H9 (cell line): ENCODE measurements around the gene OR10G2. TPM values are rescaled to one million over a fixed set of nuclear protein-coding genes. Genes with fewer than 3 reads are reported as not detected.

Experiments used
- DNase-seq: peaks from one replicate; pipeline ENCODE4 v3.0.0-alpha.2; 2017
- H2AFZ ChIP-seq: one replicate; pipeline ENCODE4 v1.6.1; 2013; ENCODE audit warnings: mild to moderate bottlenecking, low read length, control low read depth, moderate library complexity
- H2AK5ac ChIP-seq: 2 replicates; pipeline ENCODE4 v1.6.1; 2013; ENCODE audit warnings: low read length, control low read depth, mixed read lengths; ENCODE audit not compliant: insufficient read length
- H2BK120ac ChIP-seq: one replicate; pipeline ENCODE4 v1.6.1; 2013; ENCODE audit warnings: low read depth, mild to moderate bottlenecking, low read length, control low read depth, inconsistent platforms; ENCODE audit not compliant: poor library complexity, severe bottlenecking
- H2BK12ac ChIP-seq: 2 replicates; pipeline ENCODE4 v1.6.1; 2013; ENCODE audit warnings: low read length, control low read depth, mixed read lengths, low read depth; ENCODE audit not compliant: insufficient read length
- H2BK15ac ChIP-seq: 2 replicates; pipeline ENCODE4 v1.6.1; 2013; ENCODE audit warnings: low read depth, low read length, control low read depth
- H2BK20ac ChIP-seq: one replicate; pipeline ENCODE4 v1.6.1; 2013; ENCODE audit warnings: low read depth, mild to moderate bottlenecking, low read length, control low read depth, inconsistent platforms; ENCODE audit not compliant: poor library complexity, severe bottlenecking
- H2BK5ac ChIP-seq: 2 replicates; pipeline ENCODE4 v1.6.1; 2013; ENCODE audit warnings: low read length, control low read depth, mixed read lengths; ENCODE audit not compliant: insufficient read length
- H3K14ac ChIP-seq: 2 replicates; pipeline ENCODE4 v1.6.1; 2013; ENCODE audit warnings: low read length, control low read depth; ENCODE audit not compliant: insufficient read depth
- H3K18ac ChIP-seq: 2 replicates; pipeline ENCODE4 v1.6.1; 2013; ENCODE audit warnings: low read depth, mild to moderate bottlenecking, mixed read lengths, low read length, control low read depth; ENCODE audit not compliant: insufficient read length
- H3K23ac ChIP-seq: 2 replicates; pipeline ENCODE4 v1.6.1; 2013; ENCODE audit warnings: low read length, control low read depth, mixed read lengths, low read depth; ENCODE audit not compliant: insufficient read length
- H3K23me2 ChIP-seq: 2 replicates; pipeline ENCODE4 v1.6.1; 2013; ENCODE audit warnings: low read depth, mild to moderate bottlenecking, mixed read lengths, low read length, control low read depth; ENCODE audit not compliant: insufficient read length, poor library complexity, severe bottlenecking
- H3K27ac ChIP-seq: 2 replicates; pipeline ENCODE4 v1.5.1; 2013; ENCODE audit warnings: low read length, control low read depth, mixed read lengths, low read depth; ENCODE audit not compliant: insufficient read length
- H3K27me3 ChIP-seq: 2 replicates; pipeline ENCODE4 v1.6.1; 2013; ENCODE audit warnings: low read length, control low read depth, inconsistent platforms; ENCODE audit not compliant: insufficient read depth
- H3K4ac ChIP-seq: 2 replicates; pipeline ENCODE4 v1.6.1; 2013; ENCODE audit warnings: low read depth, mild to moderate bottlenecking, control low read depth, inconsistent platforms, low read length, moderate library complexity
- H3K4me1 ChIP-seq: 2 replicates; pipeline ENCODE4 v1.6.1; 2013; ENCODE audit warnings: low read length, control low read depth, inconsistent platforms; ENCODE audit not compliant: insufficient read depth
- H3K4me2 ChIP-seq: 2 replicates; pipeline ENCODE4 v1.6.1; 2013; ENCODE audit warnings: low read length, control low read depth, mixed read lengths; ENCODE audit not compliant: insufficient read length, insufficient read depth
- H3K56ac ChIP-seq: 2 replicates; pipeline ENCODE4 v1.6.1; 2013; ENCODE audit warnings: low read depth, mild to moderate bottlenecking, mixed read lengths, low read length, control low read depth; ENCODE audit not compliant: insufficient read length
- H3K79me1 ChIP-seq: 2 replicates; pipeline ENCODE4 v1.6.1; 2013; ENCODE audit warnings: low read depth, mild to moderate bottlenecking, moderate library complexity, low read length, control low read depth, inconsistent platforms; ENCODE audit not compliant: insufficient read depth, poor library complexity, severe bottlenecking
- H3K79me2 ChIP-seq: 2 replicates; pipeline ENCODE4 v1.6.1; 2013; ENCODE audit warnings: low read length, control low read depth, inconsistent platforms; ENCODE audit not compliant: insufficient read depth
- H3K9ac ChIP-seq: 2 replicates; pipeline ENCODE4 v1.6.1; 2013; ENCODE audit warnings: low read length, control low read depth, mixed read lengths; ENCODE audit not compliant: insufficient read length; ENCODE audit errors: extremely low read depth
- H3K9me3 ChIP-seq: one replicate; pipeline ENCODE4 v1.6.1; 2013; ENCODE audit warnings: low read depth, low read length, inconsistent platforms; ENCODE audit not compliant: control insufficient read depth
- H3T11ph ChIP-seq: one replicate; pipeline ENCODE4 v1.6.1; 2013; ENCODE audit warnings: mild to moderate bottlenecking, low read length, control low read depth, inconsistent platforms
- H4K20me1 ChIP-seq: one replicate; pipeline ENCODE4 v1.6.1; 2013; ENCODE audit not compliant: control insufficient read depth, insufficient read length, insufficient read depth
- H4K5ac ChIP-seq: 2 replicates; pipeline ENCODE4 v1.6.1; 2013; ENCODE audit warnings: low read depth, mild to moderate bottlenecking, mixed read lengths, low read length, control low read depth; ENCODE audit not compliant: insufficient read length
- H4K8ac ChIP-seq: replicated peaks from 2 replicates; pipeline ENCODE4 v1.6.1; 2013; ENCODE audit warnings: low read length, control low read depth, mixed read lengths, low read depth; ENCODE audit not compliant: insufficient read length
- H4K91ac ChIP-seq: 2 replicates; pipeline ENCODE4 v1.6.1; 2013; ENCODE audit warnings: low read depth, mild to moderate bottlenecking, moderate library complexity, mixed read lengths, low read length, control low read depth; ENCODE audit not compliant: insufficient read length
- H3K27ac Mint-ChIP-seq, 3 experiments: 2 replicates in 2 of 3; 3 replicates in 1 of 3; pipeline ENCODE4 v1.8.0; 2020 to 2021; ENCODE audit warnings: mixed read lengths in 3 of 3, mild to moderate bottlenecking in 1 of 3, moderate library complexity in 1 of 3
- H3K27me3 Mint-ChIP-seq: 2 replicates; pipeline ENCODE4 v1.8.0; 2021; ENCODE audit warnings: low read depth, mild to moderate bottlenecking, moderate library complexity, mixed read lengths
- H3K36me3 Mint-ChIP-seq, 3 experiments: 2 replicates in 2 of 3; 3 replicates in 1 of 3; pipeline ENCODE4 v1.8.0; 2020 to 2021; ENCODE audit warnings: low read depth in 3 of 3, mixed read lengths in 3 of 3; ENCODE audit not compliant: insufficient read depth in 1 of 3
- H3K4me1 Mint-ChIP-seq, 2 experiments: 2 replicates each; pipeline ENCODE4 v1.8.0; 2020; ENCODE audit warnings: mixed read lengths in 2 of 2
- H3K4me3 Mint-ChIP-seq, 2 experiments: 2 replicates in 1 of 2; 3 replicates in 1 of 2; pipeline ENCODE4 v1.8.0; 2020 to 2021; ENCODE audit warnings: mild to moderate bottlenecking in 2 of 2, mixed read lengths in 2 of 2, moderate library complexity in 1 of 2
- H3K9me3 Mint-ChIP-seq, 2 experiments: 2 replicates in 1 of 2; 3 replicates in 1 of 2; pipeline ENCODE4 v1.8.0; 2020; ENCODE audit warnings: mild to moderate bottlenecking in 2 of 2, mixed read lengths in 2 of 2, moderate library complexity in 1 of 2
- CTCF ChIP-seq: fragments of 200-600 bp; sonication (generic); conservative IDR thresholded peaks from 3 replicates; pipeline ENCODE4 v1.8.0; 2021; ENCODE audit warnings: antibody characterized with exemption, mild to moderate bottlenecking
- WGBS: extraction: QIAGEN DNeasy Blood & Tissue Kit; methylation state at CpG from one replicate; pipeline ENCODE4 v1.1.7; 2013; ENCODE audit warnings: missing lambda C conversion rate, low lambda C conversion rate, mixed read lengths; ENCODE audit not compliant: insufficient read length; ENCODE audit errors: extremely low coverage; 5-methylcytosine and 5-hydroxymethylcytosine counted together
- total RNA-seq: library from RNA; stranded (reverse); gene quantifications from 2 replicates; pipeline ENCODE4 v1.2.1, GENCODE V29; 2021

OR10G2 gene
- total RNA-seq, 1 experiment from 2014 or later: not detected

GRCh38 chr14:21654215-21654614, 19.5 kb upstream of the OR10G2 start:
- Histone ChIP-seq H3K23me2 (no peaks in the 10 kb centered on the region), H2AK5ac (no peak overlapping the region), H3K27ac (no peak overlapping the region), H2AFZ (no peak overlapping the region), H3K18ac (no peak overlapping the region), H3K79me1 (no peaks in the 10 kb centered on the region), H2BK12ac (no peak overlapping the region), H3K4me2 (no peak overlapping the region), H2BK20ac (no peak overlapping the region), H4K20me1 (no peaks in the 10 kb centered on the region), H3K4me1 (peaks cover 4% of the 10 kb centered on the region; the same call in 1 of the 2 replicates), H3K9ac (no peak overlapping the region), H3K56ac (no peak overlapping the region), H4K91ac (no peak overlapping the region), H2BK5ac (no peak overlapping the region), H3K4ac (no peak overlapping the region), H3K14ac (no peak overlapping the region), H2BK120ac (no peak overlapping the region), H3T11ph (no peak overlapping the region), H3K23ac (no peak overlapping the region), H3K79me2 (no peaks in the 10 kb centered on the region), H4K8ac (no peak overlapping the region), H4K5ac (no peak overlapping the region), H3K27me3 (no peaks in the 10 kb centered on the region), H3K9me3 (no peaks in the 10 kb centered on the region), H2BK15ac (no peak overlapping the region)
- Mint-ChIP-seq H3K27ac (no peak overlapping the region), H3K9me3 (no peaks in the 10 kb centered on the region; a peak in 1 of 5 replicates), H3K27me3 (peaks cover 3% of the 10 kb centered on the region), H3K4me3 (no peak overlapping the region), H3K4me1 (peaks cover 5 to 8% of the 10 kb centered on the region in 2 experiments), H3K36me3 (no peaks in the 10 kb centered on the region)
- no peak for DNase-seq
- no CpG with 5 or more reads among the region's 5 CpGs for WGBS
- TF ChIP-seq CTCF: no peak
